GM23338 (cell line): ENCODE results near the gene PCDH1. TPM values are rescaled to one million over a fixed set of nuclear protein-coding genes. Genes with fewer than 3 reads are reported as not detected.
A peak's percentile ranks its signal among the peaks of the same experiment; 100 is the strongest.

Source experiments
- ATAC-seq: fragments of 200-7000 bp; cut with Tn5 transposase; 3 replicates; pipeline ENCODE4 v1.9.1; 2020
- DNase-seq: peaks from one replicate; pipeline ENCODE4 v3.0.0-alpha.2; 2015; ENCODE audit warnings: low spot score
- H2AFZ ChIP-seq: fragments of 200-600 bp; sonication (generic); 2 replicates; pipeline ENCODE4 v1.8.0; 2016; ENCODE audit warnings: antibody characterized with exemption, mild to moderate bottlenecking, moderate library complexity
- H3F3A ChIP-seq: fragments of 200-600 bp; sonication (generic); replicated peaks from 2 replicates; pipeline ENCODE4 v1.8.0; 2017; ENCODE audit warnings: antibody characterized with exemption, mixed run types, low read depth
- H3K27ac ChIP-seq: fragments of 200-600 bp; sonication (generic); 2 replicates; pipeline ENCODE4 v1.6.1; 2016; ENCODE audit warnings: low read depth
- H3K27me3 ChIP-seq: fragments of 200-600 bp; sonication (generic); 2 replicates; pipeline ENCODE4 v1.8.0; 2016; ENCODE audit warnings: mild to moderate bottlenecking, mixed run types, moderate library complexity; ENCODE audit not compliant: insufficient read depth
- H3K36me3 ChIP-seq: fragments of 200-600 bp; sonication (generic); 2 replicates; pipeline ENCODE4 v1.8.0; 2016; ENCODE audit warnings: mild to moderate bottlenecking; ENCODE audit not compliant: insufficient read depth
- H3K4me1 ChIP-seq: fragments of 200-600 bp; sonication (generic); 2 replicates; pipeline ENCODE4 v1.8.0; 2016; ENCODE audit warnings: mild to moderate bottlenecking, moderate library complexity; ENCODE audit not compliant: insufficient read depth
- H3K4me2 ChIP-seq: fragments of 200-600 bp; sonication (generic); 2 replicates; pipeline ENCODE4 v1.7.1; 2017; ENCODE audit warnings: mixed run types
- H3K4me3 ChIP-seq: fragments of 200-600 bp; sonication (generic); 2 replicates; pipeline ENCODE4 v1.6.1; 2016; ENCODE audit warnings: mixed run types
- H3K79me2 ChIP-seq: fragments of 200-600 bp; sonication (generic); replicated peaks from 2 replicates; pipeline ENCODE4 v1.8.0; 2017; ENCODE audit warnings: mild to moderate bottlenecking; ENCODE audit not compliant: insufficient read depth
- H3K9me2 ChIP-seq: fragments of 200-600 bp; sonication (generic); 2 replicates; pipeline ENCODE4 v1.8.0; 2017; ENCODE audit not compliant: insufficient read depth
- H4K20me1 ChIP-seq: fragments of 200-600 bp; sonication (generic); replicated peaks from 2 replicates; pipeline ENCODE4 v1.8.0; 2017; ENCODE audit warnings: mild to moderate bottlenecking; ENCODE audit not compliant: insufficient read depth
- H3K27ac Mint-ChIP-seq: 2 replicates; pipeline ENCODE4 v1.8.0; 2020; ENCODE audit warnings: inconsistent platforms, mild to moderate bottlenecking, moderate library complexity, mixed read lengths
- H3K27me3 Mint-ChIP-seq: 3 replicates; pipeline ENCODE4 v1.8.0; 2022; ENCODE audit warnings: low read depth, mild to moderate bottlenecking, moderate library complexity, mixed read lengths, inconsistent platforms; ENCODE audit not compliant: insufficient read depth, poor library complexity
- H3K36me3 Mint-ChIP-seq: 3 replicates; pipeline ENCODE4 v1.8.0; 2021; ENCODE audit warnings: low read depth, mild to moderate bottlenecking, inconsistent platforms, moderate library complexity, mixed read lengths
- H3K4me1 Mint-ChIP-seq: 3 replicates; pipeline ENCODE4 v1.8.0; 2020; ENCODE audit warnings: mild to moderate bottlenecking, inconsistent platforms, mixed read lengths
- H3K4me3 Mint-ChIP-seq: 3 replicates; pipeline ENCODE4 v1.8.0; 2021; ENCODE audit warnings: moderate library complexity, mild to moderate bottlenecking, inconsistent platforms, mixed read lengths
- H3K9me3 Mint-ChIP-seq: 3 replicates; pipeline ENCODE4 v1.8.0; 2020; ENCODE audit warnings: moderate library complexity, mild to moderate bottlenecking, inconsistent platforms, mixed read lengths
- CREB1 ChIP-seq: fragments of 250-450 bp; sonication (Bioruptor Pico); IDR thresholded peaks from 2 replicates; pipeline ENCODE4 v1.5.0; 2020; ENCODE audit warnings: low read depth, mild to moderate bottlenecking, moderate library complexity
- CTCF ChIP-seq, 2 experiments: fragments of 200-600 bp in 1 of 2; sonication (generic) in 1 of 2; conservative IDR thresholded peaks; 2 replicates each; pipeline versions ENCODE4 v1.5.1 to v1.6.1; 2016 to 2017; ENCODE audit warnings: antibody characterized with exemption in 2 of 2, low read depth in 2 of 2, mild to moderate bottlenecking in 2 of 2, moderate library complexity in 1 of 2
- ETS1 ChIP-seq: IDR thresholded peaks from 2 replicates; pipeline ENCODE4 v1.6.1; 2016; ENCODE audit warnings: antibody characterized with exemption
- EZH2phosphoT487 ChIP-seq: fragments of 200-600 bp; sonication (generic); IDR thresholded peaks from one replicate; pipeline ENCODE4 v1.8.1; 2018; ENCODE audit warnings: antibody characterized with exemption; ENCODE audit not compliant: unreplicated experiment
- JUNB ChIP-seq: IDR thresholded peaks from one replicate; pipeline ENCODE4 v1.6.1; 2016; ENCODE audit warnings: antibody characterized with exemption; ENCODE audit not compliant: unreplicated experiment
- NANOG ChIP-seq: IDR thresholded peaks from 2 replicates; pipeline ENCODE4 v1.6.1; 2016; ENCODE audit warnings: antibody characterized with exemption, borderline replicate concordance
- POLR2AphosphoS5 ChIP-seq: IDR thresholded peaks from 2 replicates; pipeline ENCODE4 v1.6.1; 2016; ENCODE audit warnings: antibody characterized with exemption, low read depth
- STAT1 ChIP-seq: IDR thresholded peaks from one replicate; pipeline ENCODE4 v1.6.1; 2016; ENCODE audit warnings: antibody characterized with exemption; ENCODE audit not compliant: unreplicated experiment
- ZNF114 ChIP-seq: fragments of 250-450 bp; sonication (Bioruptor Pico); IDR thresholded peaks from 2 replicates; pipeline ENCODE4 v1.5.0; 2020; ENCODE audit warnings: mild to moderate bottlenecking, moderate library complexity
- ZNF331 ChIP-seq: fragments of 250-450 bp; sonication (Bioruptor Pico); IDR thresholded peaks from 2 replicates; pipeline ENCODE4 v1.5.0; 2020; ENCODE audit warnings: low read depth, mild to moderate bottlenecking, moderate library complexity
- ZNF462 ChIP-seq: fragments of 250-450 bp; sonication (Bioruptor Pico); IDR thresholded peaks from 2 replicates; pipeline ENCODE4 v1.5.0; 2020; ENCODE audit warnings: mild to moderate bottlenecking, moderate library complexity
- polyA plus RNA-seq: library from polyadenylated mRNA; unstranded; fragments of >200 nt; fragmentation: Nextera tagmentation; extraction: Ambion mirVana; gene quantifications from 2 replicates; pipeline ENCODE4 v1.2.1, GENCODE V29; 2016
- total RNA-seq: library from RNA; depleted of rRNA; stranded (reverse); fragments of >200 nt; shearing (Covaris generic); gene quantifications from 2 replicates; pipeline ENCODE4 v1.2.3, GENCODE V29; 2014

Gene PCDH1
- total and polyA plus RNA-seq, 2 experiments from 2014 or later: 26.2 to 183 TPM

- DNase-seq (peak; percentile 65), ATAC-seq (peak; percentile 37)
- Mint-ChIP-seq H3K36me3 (no peaks in the 10 kb centered on the region), H3K27ac (peak overlapping the region; percentile 81), H3K27me3 (peaks cover 13% of the 10 kb centered on the region), H3K9me3 (no peaks in the 10 kb centered on the region), H3K4me1 (peaks cover 78% of the 10 kb centered on the region), H3K4me3 (peak overlapping the region; percentile 18; the same call in 1 of the 3 replicates)
- H3K27me3 ChIP-seq: no peaks in the 10 kb centered on the region
- H3K36me3 ChIP-seq: no peaks in the 10 kb centered on the region
- peak overlapping the region; percentile 69 for H3K4me2 ChIP-seq
- H3K9me2 ChIP-seq: no peaks in the 10 kb centered on the region
- peaks cover 78% of the 10 kb centered on the region for H3K4me1 ChIP-seq
- H4K20me1 ChIP-seq: no peaks in the 10 kb centered on the region
- peak overlapping the region; percentile 74; the same call in 1 of the 2 replicates for H3K27ac ChIP-seq
- H3K4me3 ChIP-seq: no peak overlapping the region
- H3K79me2 ChIP-seq: no peaks in the 10 kb centered on the region
- H2AFZ ChIP-seq: peak overlapping the region; percentile 43; the same call in 1 of the 2 replicates
- no peak for TF ChIP-seq CTCF (conservative IDR thresholded peaks at IDR 0.05; ENCODE audit: low read depth in 2 of 2)
- TF ChIP-seq ZNF114 (CRISPR knock-in tag): no peak
- peaks cover 14% of the 10 kb centered on the region; the same call in 1 of the 2 replicates for H3F3A ChIP-seq
Measured at GRCh38 chr5:141806626-141807025, 71.6 kb downstream of the PCDH1 start.

GRCh38 chr5:141805874-141806595 lies 72.2 kb downstream of the PCDH1 start:
- peak overlapping the region; percentile 69 for H3K4me2 ChIP-seq
- no peak for TF ChIP-seq POLR2AphosphoS5
- TF ChIP-seq ETS1: no peak
- TF ChIP-seq STAT1: no peak
- TF ChIP-seq EZH2phosphoT487: no peak
- no peak for TF ChIP-seq ZNF331 (CRISPR knock-in tag)
- no peak for TF ChIP-seq ZNF462 (CRISPR knock-in tag)
- TF ChIP-seq NANOG: no peak
- TF ChIP-seq ZNF114 (CRISPR knock-in tag): no peak
- no peak for TF ChIP-seq CREB1 (CRISPR knock-in tag)
- no peak for TF ChIP-seq JUNB

More at GRCh38 chr5:141805874-141806595, 72.2 kb downstream of the PCDH1 start:
- H3F3A ChIP-seq: peaks cover 14% of the 10 kb centered on the region; the same call in 1 of the 2 replicates
- ATAC-seq: peak; percentile 9; the same call in 2 of the 3 replicates
- peaks cover 78% of the 10 kb centered on the region for H3K4me1 ChIP-seq
- H3K36me3 ChIP-seq: no peaks in the 10 kb centered on the region
- H3K9me3 Mint-ChIP-seq: no peaks in the 10 kb centered on the region
- H3K79me2 ChIP-seq: no peaks in the 10 kb centered on the region
- no peak overlapping the region; the same call in 1 of the 2 replicates for H2AFZ ChIP-seq
- H3K27ac ChIP-seq: 0 out of 2 replicates have a peak overlapping the region, but pooled peaks have one; percentile 74
- H3K4me3 Mint-ChIP-seq: peak overlapping the region; percentile 18; the same call in 1 of the 3 replicates
- H3K9me2 ChIP-seq: no peaks in the 10 kb centered on the region
- no peaks in the 10 kb centered on the region for H3K36me3 Mint-ChIP-seq
- H3K4me1 Mint-ChIP-seq: peaks cover 73% of the 10 kb centered on the region
- no peak for DNase-seq
- peaks cover 13% of the 10 kb centered on the region for H3K27me3 Mint-ChIP-seq
- H3K27ac Mint-ChIP-seq: peak overlapping the region; percentile 81
- H4K20me1 ChIP-seq: no peaks in the 10 kb centered on the region
- H3K4me3 ChIP-seq: no peak overlapping the region
- no peaks in the 10 kb centered on the region for H3K27me3 ChIP-seq
